Amygdala (tissue), 56 donors: ENCODE data around the gene DEFB119.
"Not testable (repeated sequence)": the region's sequence is repeated elsewhere in the genome, so short reads cannot be mapped to it uniquely, and the experiment has no call there.

Experiments
- DNase-seq, 56 donors: peaks; one replicate each; lab custom pipeline; 2025; lab: John Stamatoyannopoulos, UW

DEFB119 gene

GRCh38 chr20:31390490-31390889, at the start of gene DEFB119:
Gene DEFB119 (minus strand): TSS chr20:31390590. CDS start chr20:31390483, 107 bp downstream.
- DNase-seq, result no peak

GRCh38 chr20:31430568-31431115, 40.3 kb upstream of the DEFB119 start:
- no peak for DNase-seq

- DNase-seq, result not testable (repeated sequence)
Observed at GRCh38 chr20:31427576-31427975, 37.2 kb upstream of the DEFB119 start.

- DNase-seq, result not testable (repeated sequence)
Observed at GRCh38 chr20:31426891-31427551, 36.6 kb upstream of the DEFB119 start.

GRCh38 chr20:31425797-31426196, 35.4 kb upstream of the DEFB119 start:
- DNase-seq, result no peak

GRCh38 chr20:31418307-31418706, 27.9 kb upstream of the DEFB119 start:
- no peak for DNase-seq

GRCh38 chr20:31415653-31416052, 25.3 kb upstream of the DEFB119 start:
- DNase-seq, result no peak

- no peak for DNase-seq
Observed at GRCh38 chr20:31414381-31414780, 24.0 kb upstream of the DEFB119 start.

- no peak for DNase-seq
Observed at GRCh38 chr20:31410011-31410410, 19.6 kb upstream of the DEFB119 start.

GRCh38 chr20:31406115-31406514, 15.7 kb upstream of the DEFB119 start, which contains the start of gene DEFB121:
Gene DEFB121 (minus strand): TSS chr20:31406215. CDS start chr20:31406152, 63 bp downstream.
- DNase-seq, result no peak

GRCh38 chr20:31403886-31404285, 13.5 kb upstream of the DEFB119 start:
- DNase-seq, result no peak

- DNase-seq, result no peak
Observed at GRCh38 chr20:31394900-31395299, 4.5 kb upstream of the DEFB119 start.

GRCh38 chr20:31392836-31393235, 2.4 kb upstream of the DEFB119 start:
- no peak for DNase-seq

- DNase-seq, result no peak
Observed at GRCh38 chr20:31374346-31374745, 16.0 kb downstream of the DEFB119 start.

- no peak for DNase-seq
Observed at GRCh38 chr20:31368301-31368700, 22.1 kb downstream of the DEFB119 start, which contains the start of gene DEFB118. Gene DEFB118 (plus strand): TSS chr20:31368601. CDS start chr20:31368651, 50 bp downstream.

GRCh38 chr20:31364272-31364671, 26.1 kb downstream of the DEFB119 start:
- DNase-seq, result not testable (repeated sequence)

- no peak for DNase-seq
Observed at GRCh38 chr20:31363295-31363694, 27.1 kb downstream of the DEFB119 start.

GRCh38 chr20:31355981-31356380, 34.4 kb downstream of the DEFB119 start:
- no peak for DNase-seq

- DNase-seq, result no peak
Observed at GRCh38 chr20:31341470-31341869, 48.9 kb downstream of the DEFB119 start.

- no peak for DNase-seq
Observed at GRCh38 chr20:31330893-31331292, 59.5 kb downstream of the DEFB119 start.
